Retina (tissue), 1 donor: ENCODE results near the gene VWA1.
"Not testable (repeated sequence)": the region's sequence is repeated elsewhere in the genome, so short reads cannot be mapped to it uniquely, and the experiment has no call there.

ENCODE experiments used
- DNase-seq: peaks from one replicate; pipeline ENCODE4 v3.0.0-alpha.2; 2016

Gene VWA1

GRCh38 chr1:1437033-1437903 lies 1.8 kb downstream of the VWA1 start:
- DNase-seq, result no peak

- DNase-seq, result no peak
Observed at GRCh38 chr1:1437904-1438376, 2.5 kb downstream of the VWA1 start.

GRCh38 chr1:1438531-1439381 lies 3.3 kb downstream of the VWA1 start:
- no peak for DNase-seq

DNA sequence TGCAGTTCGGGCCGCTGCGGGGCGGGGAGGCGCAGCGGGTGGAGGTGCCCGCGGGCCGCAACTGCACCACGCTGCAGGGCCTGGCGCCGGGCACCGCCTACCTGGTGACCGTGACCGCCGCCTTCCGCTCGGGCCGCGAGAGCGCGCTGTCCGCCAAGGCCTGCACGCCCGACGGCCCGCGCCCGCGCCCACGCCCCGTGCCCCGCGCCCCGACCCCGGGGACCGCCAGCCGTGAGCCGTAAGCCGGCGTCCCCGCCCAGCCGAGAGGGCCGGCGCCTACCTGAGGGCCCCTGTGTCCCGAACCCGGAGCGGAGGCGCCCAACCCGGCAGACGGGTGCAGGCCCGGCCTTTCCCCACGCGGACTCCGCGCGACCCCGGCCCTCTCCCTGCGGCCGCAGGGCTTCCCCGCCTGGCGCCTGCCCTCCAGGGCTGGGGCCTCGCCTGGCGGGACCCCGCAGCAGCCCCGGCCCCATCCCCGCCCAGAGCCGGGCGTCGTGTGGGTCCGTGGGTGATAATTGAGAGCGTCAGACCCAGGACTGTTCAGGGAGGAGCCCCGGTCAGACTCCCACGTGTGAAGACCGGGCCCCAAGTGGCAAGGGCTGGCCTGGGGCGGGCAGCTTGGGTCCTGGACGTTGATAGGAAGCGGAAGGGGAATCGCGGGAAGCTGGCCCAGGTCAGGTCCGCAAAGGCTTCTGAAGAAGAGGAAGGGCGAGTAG lies 4.2 kb downstream of the VWA1 start:
- no peak for DNase-seq

GRCh38 chr1:1440262-1441001 lies 4.9 kb downstream of the VWA1 start:
- DNase-seq, result no peak

GRCh38 chr1:1441002-1441888 lies 5.8 kb downstream of the VWA1 start:
- peak; percentile 77 for DNase-seq

GRCh38 chr1:1442069-1442770 lies 6.7 kb downstream of the VWA1 start:
- DNase-seq, result no peak

- DNase-seq, result not testable (repeated sequence)
Observed at GRCh38 chr1:1446631-1447030, 11.1 kb downstream of the VWA1 start.

GRCh38 chr1:1449099-1449739 lies 13.7 kb downstream of the VWA1 start, which contains the start of gene ATAD3C:
TSS of gene ATAD3C (plus strand) at chr1:1449689. CDS start at chr1:1450684, 995 bp downstream.
- no peak for DNase-seq

DNA sequence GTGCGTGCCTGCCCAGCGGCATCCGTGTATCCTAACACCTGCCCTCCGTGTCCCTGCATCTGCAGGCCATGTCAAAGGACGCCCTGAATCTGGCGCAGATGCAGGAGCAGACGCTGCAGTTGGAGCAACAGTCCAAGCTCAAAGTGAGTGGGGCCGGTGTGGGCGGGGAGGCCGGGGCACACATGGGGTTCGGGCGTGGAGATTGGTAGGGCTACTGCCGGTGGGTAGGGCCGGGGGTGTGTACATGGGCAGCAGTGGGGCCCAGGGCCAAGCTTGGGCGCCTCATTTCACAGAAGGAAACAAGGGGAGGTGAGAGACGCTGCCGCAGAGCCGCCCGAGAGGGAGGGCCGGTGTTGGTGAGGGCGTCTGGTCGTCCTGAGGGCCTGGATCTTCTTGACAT lies 15.1 kb downstream of the VWA1 start:
- not testable (repeated sequence) for DNase-seq

DNA sequence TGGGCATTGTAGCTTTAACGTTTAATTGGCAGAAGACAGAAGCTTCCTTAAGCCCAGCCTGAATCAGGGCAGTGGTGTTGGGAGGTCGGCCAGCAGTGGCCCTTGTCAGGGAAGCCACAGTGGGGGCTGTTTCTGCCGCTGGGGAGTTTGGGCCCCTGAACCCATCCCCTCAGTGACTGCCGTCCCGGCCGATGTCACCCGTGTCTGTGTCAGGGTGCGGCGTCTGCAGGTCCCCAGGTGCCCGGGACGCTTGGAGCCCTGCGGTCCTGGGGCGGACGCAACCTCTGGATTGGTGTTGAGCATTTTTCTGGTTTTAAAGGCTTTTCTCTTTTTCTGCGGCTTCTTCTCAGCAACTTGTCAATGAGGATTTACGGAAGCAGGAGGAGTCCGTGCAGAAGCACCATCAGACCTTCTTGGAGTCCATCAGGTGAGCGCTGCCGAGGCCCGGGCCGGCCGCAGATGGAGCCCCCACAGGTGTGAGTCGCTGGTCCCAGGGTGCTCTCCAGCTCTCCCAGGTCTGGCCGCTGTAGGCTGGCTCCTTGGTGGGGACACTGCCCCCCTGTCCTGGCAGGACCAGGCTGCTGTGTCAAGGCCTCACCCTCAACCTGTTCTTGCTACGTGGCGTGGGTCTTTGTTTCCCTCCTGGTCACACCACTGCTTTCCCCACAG lies 16.3 kb downstream of the VWA1 start:
- no peak for DNase-seq

DNA sequence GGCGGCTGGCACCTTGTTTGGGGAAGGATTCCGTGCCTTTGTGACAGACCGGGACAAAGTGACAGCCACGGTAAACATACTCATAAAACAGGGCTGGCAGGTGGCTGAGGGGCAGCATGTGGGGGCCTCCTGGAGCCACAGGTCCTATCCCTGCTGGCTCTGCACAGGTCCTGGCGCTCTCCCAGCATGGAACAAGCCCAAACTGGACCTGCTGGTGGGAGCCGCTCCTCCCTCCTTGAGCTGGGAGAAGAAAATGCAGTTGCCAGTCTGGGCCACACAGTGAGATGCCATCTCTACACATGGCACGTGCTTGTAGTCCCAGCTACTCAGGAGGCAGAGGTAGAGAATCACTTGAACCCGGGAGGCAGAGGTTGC lies 16.9 kb downstream of the VWA1 start:
- DNase-seq, result not testable (repeated sequence)

- DNase-seq, result no peak
Observed at GRCh38 chr1:1452882-1453281, 17.4 kb downstream of the VWA1 start.

GRCh38 chr1:1454286-1455056 lies 19.0 kb downstream of the VWA1 start:
- DNase-seq, result not testable (repeated sequence)

- DNase-seq, result no peak
Observed at GRCh38 chr1:1455366-1455884, 19.9 kb downstream of the VWA1 start.

GRCh38 chr1:1455934-1456333 lies 20.4 kb downstream of the VWA1 start:
- DNase-seq, result not testable (repeated sequence)

- not testable (repeated sequence) for DNase-seq
Observed at GRCh38 chr1:1456683-1457255, 21.3 kb downstream of the VWA1 start.

- DNase-seq, result not testable (repeated sequence)
Observed at GRCh38 chr1:1459156-1459555, 23.7 kb downstream of the VWA1 start.
